GM19397 (cell line): ENCODE results near the gene TRAF3.

Experiments used
- ATAC-seq: cut with Tn5 transposase; IDR thresholded peaks from one replicate; pipeline ENCODE4 v1.9.1; 2021; ENCODE audit warnings: mild to moderate bottlenecking, moderate library complexity; ENCODE audit not compliant: unreplicated experiment

Gene TRAF3

DNA sequence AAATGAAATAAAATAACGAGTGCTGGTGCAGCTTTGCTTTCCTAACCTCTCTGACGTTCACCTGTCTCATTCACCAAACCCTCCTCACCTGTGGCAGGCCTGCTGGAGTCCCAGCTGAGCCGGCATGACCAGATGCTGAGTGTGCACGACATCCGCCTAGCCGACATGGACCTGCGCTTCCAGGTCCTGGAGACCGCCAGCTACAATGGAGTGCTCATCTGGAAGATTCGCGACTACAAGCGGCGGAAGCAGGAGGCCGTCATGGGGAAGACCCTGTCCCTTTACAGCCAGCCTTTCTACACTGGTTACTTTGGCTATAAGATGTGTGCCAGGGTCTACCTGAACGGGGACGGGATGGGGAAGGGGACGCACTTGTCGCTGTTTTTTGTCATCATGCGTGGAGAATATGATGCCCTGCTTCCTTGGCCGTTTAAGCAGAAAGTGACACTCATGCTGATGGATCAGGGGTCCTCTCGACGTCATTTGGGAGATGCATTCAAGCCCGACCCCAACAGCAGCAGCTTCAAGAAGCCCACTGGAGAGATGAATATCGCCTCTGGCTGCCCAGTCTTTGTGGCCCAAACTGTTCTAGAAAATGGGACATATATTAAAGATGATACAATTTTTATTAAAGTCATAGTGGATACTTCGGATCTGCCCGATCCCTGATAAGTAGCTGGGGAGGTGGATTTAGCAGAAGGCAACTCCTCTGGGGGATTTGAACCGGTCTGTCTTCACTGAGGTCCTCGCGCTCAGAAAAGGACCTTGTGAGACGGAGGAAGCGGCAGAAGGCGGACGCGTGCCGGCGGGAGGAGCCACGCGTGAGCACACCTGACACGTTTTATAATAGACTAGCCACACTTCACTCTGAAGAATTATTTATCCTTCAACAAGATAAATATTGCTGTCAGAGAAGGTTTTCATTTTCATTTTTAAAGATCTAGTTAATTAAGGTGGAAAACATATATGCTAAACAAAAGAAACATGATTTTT lies 128.2 kb downstream of the TRAF3 start:
- no peak for ATAC-seq

DNA sequence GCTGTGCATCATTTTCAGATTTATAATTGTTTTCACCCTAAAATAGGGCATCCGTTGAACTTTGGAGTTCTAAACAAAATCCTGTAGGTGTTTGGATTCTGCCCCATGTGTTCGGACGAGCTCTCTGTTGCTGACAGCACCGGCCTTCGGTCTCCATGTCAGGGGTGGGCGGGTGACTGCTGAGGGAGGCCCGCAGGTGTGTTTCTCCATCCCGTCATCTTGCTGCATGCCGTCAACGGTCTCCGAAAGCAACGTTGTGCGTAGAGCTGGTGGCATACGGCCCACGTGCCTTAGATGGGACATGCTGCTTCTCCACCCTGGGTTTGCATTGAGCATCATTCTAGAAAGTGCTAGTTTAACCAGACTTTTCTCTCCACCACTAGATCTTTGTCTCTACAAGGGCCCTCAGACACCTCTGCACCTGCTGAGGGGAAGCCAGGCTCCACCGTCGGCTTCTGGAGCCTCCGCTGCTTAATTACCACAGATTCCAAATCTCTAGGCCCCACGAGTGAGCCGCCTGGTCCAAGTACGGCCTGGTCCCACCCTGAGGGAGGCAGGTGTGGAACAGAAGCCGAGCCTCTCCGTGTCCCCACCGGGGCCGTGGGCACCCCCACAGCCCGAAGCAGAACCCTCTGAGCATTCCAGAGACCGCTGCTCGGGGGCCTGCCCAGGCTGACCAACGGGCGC lies 129.5 kb downstream of the TRAF3 start:
- no peak for ATAC-seq

DNA sequence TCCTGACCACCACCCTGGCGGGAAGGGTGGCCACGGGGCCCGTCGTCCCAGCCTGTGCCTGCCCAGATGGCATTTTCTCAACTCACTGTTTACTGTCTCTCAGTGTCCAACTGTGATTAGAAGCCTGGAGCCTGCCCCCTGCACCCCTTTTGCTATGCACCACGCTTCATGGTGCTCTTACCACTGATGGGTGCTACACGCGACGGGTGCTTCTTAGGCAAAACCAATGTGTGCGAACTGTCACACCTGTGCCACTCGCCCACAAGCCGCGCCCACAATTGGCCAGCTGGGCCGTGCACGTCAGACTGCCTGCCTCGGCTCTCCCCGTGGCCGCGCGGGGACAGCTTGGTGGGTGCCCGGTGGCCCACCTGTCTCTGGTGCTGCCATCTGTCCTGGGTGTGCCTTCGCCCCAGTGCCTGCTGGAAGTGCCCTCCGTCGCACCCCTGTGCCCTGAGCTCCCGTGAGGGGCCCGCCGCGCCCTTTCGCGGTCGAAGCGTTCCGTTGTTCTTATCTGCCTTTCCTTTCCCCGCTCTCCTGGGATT lies 130.1 kb downstream of the TRAF3 start:
- ATAC-seq = no peak

DNA sequence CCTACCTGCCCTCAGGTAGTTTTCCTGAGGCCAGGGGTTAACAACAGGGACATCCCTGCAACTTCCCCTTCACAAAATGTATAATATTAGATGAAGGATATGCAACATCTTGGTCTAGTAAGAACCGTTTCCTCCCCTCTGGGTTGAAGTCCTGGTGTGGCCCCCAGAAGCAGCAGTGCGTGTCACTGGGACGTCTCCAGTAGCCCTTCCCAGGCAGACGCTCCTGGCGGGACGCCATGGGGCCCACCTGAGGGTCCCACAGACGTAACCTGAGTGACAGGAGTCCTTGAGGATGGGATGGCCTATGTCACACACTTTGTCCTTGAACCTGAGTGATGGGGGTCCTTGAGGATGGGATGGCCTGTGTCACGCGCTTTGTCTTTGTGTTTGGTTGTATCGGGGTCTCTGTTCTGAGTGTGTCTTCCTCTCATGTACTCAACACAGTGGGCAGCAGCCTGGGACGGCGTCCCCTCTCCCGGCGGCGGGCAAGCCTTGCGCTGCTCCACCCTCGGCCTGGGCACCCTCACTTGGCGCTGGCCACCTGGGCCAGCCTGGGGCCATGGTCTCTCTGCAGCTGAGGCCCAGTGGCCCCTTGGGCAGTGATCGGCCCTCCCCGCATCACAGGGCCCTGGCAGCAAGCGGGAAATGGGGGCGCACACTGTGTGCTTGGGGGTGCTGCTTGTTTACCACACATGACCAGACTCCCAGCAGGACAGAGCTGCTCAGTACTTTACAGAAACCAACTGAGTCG lies 130.9 kb downstream of the TRAF3 start:
- no peak for ATAC-seq

DNA sequence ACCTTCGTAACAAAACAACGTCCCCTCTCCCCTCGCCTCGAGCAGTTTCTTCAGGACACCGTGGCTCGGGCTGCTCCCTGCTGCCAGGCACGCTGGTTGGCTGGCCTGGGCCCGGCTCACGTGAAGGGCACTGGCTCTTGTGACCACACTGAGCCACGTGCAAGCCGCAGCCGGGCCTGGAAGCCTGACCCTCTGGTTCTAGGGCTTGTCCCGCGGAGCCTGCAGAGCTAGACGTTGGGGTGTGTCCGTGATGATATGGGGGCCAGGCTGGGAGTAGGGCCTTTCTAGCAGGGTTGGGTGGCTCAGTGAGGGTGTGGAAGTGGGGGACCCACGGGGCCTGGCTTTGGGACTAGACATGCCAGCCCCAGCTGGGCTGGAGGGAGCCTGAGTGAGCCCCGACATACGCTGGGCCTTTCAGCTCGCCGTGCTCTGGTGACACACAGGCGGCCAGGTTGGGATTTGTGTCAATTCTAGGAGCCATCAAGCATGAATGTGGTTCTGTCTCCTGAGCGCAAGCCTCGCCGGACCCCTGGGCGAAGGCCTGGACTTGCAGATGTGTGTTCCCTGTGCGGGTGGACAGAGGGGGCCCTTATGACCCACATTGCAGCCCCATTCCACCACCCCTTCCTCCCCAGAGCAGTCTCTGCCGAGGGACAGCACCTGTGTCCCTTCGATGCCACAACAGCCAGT lies 131.7 kb downstream of the TRAF3 start:
- ATAC-seq = no peak

DNA sequence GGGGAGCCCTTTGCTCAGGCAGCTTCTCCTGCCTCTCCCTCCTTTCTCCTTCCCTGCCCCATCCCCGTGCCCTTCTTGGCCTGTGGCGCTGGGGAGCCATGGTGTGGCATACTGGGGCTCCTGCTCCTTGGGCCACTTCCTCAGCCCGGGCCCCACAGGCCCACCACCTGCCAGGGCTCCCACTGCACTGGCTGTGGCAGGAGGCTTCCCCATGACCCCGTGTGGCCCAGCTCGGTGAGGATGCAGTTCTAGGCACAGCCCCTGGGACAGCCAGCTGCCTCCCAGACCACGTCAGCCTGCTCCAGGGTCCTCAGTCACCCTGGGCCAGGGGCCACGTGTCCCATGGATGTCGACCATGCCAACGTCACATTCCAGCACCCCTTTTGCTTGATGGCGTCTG lies 132.2 kb downstream of the TRAF3 start:
- ATAC-seq = no peak

DNA sequence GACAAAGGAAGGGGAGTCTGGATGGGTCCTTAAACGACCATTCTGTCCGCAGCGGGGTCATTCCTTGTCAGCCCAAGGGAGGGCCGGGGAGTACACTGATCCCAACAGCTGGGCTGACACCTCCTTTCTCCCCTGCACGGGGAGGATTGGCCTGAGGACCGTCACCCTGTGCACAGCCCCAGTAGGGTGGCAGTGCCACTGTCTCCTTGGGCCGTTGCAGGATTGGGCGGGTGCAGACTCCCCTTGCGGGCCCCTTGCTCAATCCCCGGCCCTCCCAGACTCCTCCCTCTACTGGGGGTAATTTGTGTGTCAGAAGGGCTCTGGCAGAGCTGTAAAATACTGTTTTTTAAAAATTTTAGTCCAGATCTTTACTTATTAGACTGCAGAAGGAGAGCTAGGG lies 132.7 kb downstream of the TRAF3 start:
- ATAC-seq = no peak

DNA sequence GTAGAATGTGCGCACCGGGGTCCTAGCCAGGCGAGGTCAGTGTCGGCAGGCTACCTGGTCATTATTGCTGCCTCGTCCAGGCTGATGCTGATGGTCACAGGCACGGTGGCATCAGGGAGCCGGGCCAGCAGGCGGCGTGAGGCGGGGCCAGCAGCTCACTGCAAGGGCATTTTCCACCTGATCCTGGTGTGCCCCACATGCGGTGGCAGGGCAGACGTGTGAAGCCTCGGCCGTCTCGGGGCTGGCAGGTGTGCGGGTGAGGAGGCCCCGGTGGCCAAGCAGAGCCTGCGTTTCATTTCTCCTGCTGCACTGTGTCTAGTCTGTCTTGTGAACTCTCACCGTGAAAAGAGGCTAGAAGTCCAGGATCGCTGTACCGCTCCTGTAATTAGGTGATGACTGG lies 133.2 kb downstream of the TRAF3 start:
- ATAC-seq = no peak

DNA sequence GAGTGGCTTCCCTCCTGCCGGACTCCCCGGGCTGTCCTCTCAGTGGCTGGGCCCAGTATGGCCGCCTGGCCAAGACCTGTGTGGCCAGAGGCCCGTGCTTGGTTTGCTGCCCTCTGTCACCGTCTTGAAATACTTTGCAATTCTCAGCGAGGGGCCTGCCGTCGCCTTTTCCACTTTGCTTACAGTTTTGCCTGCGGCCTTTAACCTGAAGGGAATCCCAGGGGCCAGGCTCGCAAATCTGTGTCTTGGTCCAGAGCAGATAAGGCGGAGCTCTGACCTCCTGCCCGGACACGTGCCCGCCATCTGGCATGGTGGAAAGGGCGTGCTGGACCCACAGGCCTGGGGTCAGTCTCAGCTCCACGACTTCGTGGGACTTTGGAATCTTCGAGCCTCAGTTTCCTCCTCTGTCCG lies 134.3 kb downstream of the TRAF3 start:
- no peak for ATAC-seq

DNA sequence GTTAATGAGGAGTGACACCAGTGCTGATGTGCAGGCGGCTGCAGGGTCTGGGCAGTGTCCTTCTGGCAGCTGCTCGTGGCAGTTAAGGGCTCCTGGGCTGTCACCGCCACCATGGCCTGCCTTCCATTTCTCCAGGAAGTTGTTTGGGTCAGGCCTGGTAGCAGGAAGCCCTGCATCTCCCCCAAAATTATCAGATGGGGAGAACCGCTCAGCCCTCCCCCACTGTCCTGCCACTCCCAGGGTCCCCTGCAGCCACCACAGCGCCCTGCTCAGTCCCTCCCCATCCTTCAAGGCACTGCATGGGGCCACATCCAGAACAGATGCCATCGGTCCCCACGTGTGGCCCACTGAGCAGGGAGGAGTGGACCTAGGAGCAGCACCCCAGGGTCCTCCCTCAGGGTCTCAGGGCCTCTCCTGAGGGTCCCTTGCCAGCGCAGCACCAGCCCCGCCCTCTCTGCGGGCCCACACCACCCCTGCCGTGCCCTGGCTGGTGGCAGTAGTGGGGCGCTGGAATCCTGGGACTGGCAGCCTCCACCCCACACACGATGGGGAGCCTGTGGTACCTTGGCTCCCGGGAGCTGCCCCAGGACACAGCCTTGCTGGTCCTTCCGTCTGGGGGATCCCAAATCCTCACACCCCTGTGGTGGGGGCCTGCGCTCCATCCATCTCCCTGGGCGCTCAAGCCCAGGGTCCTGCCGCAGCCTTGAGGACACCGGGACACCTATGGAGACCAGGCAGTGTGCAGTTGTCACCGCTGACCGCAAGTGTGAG lies 134.9 kb downstream of the TRAF3 start:
- ATAC-seq = no peak

DNA sequence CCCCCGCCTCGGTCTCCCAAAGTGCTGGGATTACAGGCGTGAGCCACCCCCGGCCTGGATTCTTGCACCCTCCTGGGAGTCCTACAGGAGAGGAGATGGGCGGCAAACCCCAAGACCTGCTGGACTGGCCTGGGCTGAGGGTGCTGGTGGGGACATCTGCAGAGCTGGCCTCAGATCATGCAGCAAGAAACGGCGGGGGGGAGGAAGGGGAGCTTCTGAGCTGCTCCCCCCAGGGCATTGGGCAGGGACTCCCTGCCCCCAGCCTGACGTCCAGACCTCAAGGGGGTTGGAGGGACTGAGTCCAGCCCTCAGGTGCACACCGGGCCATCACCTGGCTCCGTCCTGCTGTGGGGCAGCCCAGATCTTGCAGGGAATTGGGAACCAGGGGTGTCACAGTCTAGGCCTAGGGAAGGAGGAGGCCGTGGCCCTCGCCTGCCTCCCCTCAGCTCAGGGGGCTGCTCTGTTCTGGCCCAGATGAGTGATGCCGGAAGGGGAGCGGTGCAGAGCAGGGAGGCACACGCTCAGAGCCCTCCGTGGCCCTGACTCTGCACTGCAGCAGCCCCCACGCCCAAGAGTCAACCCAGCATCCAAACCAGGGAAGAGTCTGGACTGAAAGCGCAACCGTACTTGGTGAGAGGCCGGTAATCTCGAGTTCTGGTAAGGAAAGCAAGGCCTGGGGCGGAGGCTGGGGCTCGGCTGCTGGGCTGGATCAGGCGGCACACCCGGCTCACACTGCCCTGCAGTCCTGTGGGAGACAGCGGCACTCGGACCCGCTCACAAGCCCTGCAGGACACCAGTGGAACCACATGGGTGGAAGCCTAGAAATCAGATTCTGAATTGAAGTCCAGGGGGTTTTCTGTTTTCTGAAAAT lies 136.3 kb downstream of the TRAF3 start:
- ATAC-seq = no peak

DNA sequence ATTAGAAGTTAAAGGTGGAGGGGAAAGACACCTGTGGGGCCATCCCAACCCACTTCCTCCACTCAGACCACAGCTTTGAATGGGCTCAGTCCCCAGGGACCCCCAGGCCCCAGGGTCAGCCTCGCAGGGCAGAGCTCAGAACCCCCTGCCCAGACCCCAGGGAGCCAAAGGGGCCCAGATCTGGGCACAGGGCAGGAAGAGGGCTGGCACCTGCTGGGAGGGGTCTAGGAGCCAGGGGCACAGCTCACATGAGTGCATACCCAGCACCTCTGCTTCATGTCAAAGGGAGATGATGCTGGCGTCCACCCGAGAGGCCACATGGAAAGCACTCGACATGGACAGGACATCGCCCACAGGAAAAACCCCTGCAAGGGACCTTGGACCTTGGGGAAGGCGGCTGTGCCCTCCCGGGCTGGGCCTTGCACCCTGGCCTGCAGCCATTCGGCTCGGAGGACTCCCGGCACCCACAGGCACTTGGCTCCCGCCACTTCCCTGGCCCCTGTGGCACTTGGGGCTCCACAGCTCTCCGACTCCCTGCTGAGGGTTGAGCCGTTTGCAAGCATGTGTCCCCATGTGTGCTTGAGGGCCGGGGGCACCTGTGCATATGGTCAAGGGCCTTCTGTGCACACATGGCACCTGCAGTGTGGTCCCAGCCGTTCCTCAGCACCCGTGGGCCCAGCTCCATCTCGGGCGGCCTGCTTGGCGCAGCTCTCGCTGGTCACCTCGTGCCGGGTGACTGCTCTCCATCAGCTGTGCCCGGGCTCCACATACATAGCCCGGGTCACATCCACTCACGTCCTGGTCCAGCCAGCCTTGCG lies 137.4 kb downstream of the TRAF3 start:
- no peak for ATAC-seq

DNA sequence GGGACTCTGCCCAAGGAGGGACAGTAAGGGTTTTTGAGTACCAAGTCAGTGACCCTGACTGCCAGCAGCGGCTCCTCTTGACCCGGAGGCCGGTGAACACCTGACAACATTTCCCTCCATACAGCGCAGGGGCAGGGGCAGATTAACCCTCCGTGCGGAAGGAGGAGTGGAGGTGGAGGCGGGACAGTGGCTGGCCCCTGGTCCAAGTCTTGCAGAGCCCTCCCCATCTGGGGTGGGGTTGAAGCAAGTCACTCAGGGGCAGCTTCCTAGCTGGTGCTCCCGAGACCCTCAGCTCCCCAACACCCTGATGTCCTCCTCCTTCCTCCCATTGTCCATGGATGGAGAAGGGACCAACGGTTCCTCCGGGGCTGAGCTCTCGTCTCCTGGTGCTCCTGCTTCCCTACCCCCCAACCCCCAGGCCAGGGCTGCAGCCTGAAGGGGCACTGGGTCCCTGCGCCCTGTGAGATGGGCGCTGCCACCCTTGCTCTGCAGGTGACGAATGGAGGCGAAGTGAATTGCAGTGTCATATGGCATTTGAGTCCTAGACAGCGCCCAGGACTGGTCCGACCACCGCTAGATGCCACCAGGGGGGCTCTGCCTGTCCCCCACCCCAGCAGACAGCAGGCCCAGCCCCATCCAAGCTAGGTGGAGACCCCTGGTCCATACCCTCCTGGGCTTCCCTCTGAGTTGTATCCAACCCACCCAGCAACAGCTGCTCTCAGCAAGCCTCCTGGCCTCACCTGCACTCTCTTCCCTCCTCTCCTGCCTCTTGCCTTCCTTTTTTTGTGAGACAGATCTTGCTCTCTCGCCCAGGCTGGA lies 138.3 kb downstream of the TRAF3 start:
- no peak for ATAC-seq

DNA sequence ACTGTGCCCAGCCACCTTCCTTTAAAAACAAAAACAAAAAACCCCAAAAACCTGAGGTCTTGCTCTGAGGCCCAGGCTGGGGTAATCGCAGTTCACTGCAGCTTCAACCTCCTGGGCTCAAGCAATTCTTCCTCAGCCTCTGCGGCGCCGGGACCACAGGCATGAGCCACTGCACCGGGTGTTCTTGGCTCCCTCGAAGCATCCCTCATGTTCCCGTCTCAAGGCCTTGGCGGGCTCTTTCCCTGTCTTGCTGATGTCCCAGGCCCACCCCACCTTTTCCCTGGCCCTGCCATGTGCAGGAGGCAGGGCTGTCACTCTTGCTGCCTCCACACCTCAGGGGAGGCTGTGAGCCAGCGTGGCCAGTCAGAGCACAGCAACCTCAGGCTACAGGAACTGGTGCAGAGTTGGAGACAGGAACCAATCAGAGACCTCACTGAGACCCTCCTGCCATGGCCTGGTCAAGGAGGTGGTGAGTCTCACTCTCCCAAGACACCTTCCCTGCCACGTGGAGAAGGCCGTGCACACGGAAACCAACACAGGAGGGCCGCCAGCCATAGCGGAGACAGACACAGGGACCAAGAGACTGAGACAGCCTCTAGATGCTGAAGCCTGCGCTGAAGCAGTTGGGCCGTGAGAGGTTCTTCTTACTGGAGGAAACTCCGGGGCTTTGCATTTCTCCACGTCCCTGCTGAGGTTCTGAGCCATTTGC lies 139.3 kb downstream of the TRAF3 start:
- no peak for ATAC-seq

DNA sequence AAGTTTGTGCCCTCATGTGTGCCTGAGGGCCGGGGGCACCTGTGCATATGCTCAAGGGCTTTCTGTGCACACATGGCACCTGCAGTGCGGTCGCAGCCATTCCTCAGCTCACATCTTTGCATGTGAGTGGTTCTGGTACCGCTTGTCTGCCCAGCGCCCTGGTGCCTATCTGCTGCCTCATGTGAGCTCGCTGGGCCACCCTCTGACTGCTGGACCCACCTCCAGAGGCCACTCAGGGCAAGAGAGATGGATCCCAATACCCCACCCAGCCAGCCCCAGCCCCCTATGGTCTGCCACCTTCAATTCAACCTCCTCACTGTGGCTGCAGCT lies 139.8 kb downstream of the TRAF3 start:
- ATAC-seq = no peak

DNA sequence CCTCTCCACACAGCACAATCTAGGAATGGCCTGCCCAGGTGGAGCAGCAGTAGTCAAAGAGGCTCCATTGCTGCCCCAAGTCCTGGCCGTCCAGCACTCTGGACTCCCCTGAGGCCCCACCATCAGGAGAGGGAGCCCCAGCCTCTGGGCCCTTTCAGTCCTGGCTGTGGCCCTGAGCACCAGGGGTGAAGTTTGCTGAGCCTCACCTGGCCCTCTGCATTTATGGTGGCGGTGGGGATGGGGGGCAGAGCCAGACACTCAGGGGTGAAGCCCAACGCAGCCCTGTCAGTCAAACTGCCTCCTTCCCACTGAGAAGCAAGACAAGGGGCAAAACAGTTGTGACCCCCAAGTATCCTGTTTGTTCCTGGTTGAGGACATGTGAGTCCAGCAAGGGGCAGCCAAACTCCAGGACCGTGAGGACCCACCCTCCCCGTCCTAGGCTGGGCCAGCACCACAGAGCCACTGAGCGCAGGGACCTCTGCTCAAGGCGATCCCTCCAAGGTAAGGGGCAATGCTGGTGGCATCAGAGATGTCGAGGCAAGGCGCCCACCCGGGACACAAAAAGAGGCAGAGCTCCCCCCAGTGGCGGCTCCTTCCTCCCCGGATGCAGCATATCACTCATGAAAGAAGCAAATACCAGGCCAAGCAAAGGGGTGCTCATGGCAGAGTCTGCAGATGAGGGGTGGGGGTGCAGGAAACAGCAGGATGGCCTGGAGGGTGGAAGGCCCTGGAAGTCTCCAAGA lies 140.4 kb downstream of the TRAF3 start:
- ATAC-seq = no peak
